Measurements from ENCODE around the gene TIRAP. TPM values are rescaled to one million over a fixed set of nuclear protein-coding genes. Genes with fewer than 3 reads are reported as not detected.

TIRAP gene
- total and polyA plus RNA-seq, 9 of the 15 experiments (the other 6 are each of a cell fraction or from before 2014, with no cell fraction given): 0.60 to 8.7 (median 3.7) TPM

GRCh38 chr11:126311401-126312291, 28.8 kb downstream of the TIRAP start:
- BruUV-seq (replicated peaks): no TSS peak
- in situ Hi-C loops (cut with MboI): loop anchor here (25.0 kb wide), 2 partner anchors 101 to 676 kb away; no protein-coding TSS in a partner anchor

More at GRCh38 chr11:126311401-126312291, 28.8 kb downstream of the TIRAP start:
- H3K79me2 ChIP-seq (ENCODE audit: control insufficient read depth, insufficient read depth, low read length): no peaks in the 10 kb centered on the region
- no peak overlapping the region for H3K27ac ChIP-seq (ENCODE audit: extremely low read depth, low read depth, low read length)
- peaks cover 8% of the 10 kb centered on the region; the same call in 2 of the 3 replicates for H3K36me3 ChIP-seq (ENCODE audit: control insufficient read depth, insufficient read depth, low read length)
- H3K27me3 ChIP-seq (ENCODE audit: control insufficient read depth in 2 of 2, insufficient read depth in 2 of 2, low read length in 2 of 2): no peaks in the 10 kb centered on the region; a peak in 1 of 5 replicates
- POLR2A ChIA-PET: interaction anchor here (0.6 to 1.3 kb wide), 3 partner anchors 8 to 402 kb away, joined by 3 to 4 read pairs (median 3); partner anchors contain the start of gene DCPS
- FAIRE-seq: no peak
- H3K4me3 ChIP-seq: no peak overlapping the region
- no peaks in the 10 kb centered on the region for H3K4me1 ChIP-seq (replicated peaks in 1 of 2; ENCODE audit: control insufficient read depth in 2 of 2, insufficient read depth in 2 of 2, low read length in 2 of 2)
- no peaks in the 10 kb centered on the region for H3K9me1 ChIP-seq (ENCODE audit: control insufficient read depth, insufficient read depth, low read length)
- ATAC-seq: no peak
- no peak overlapping the region for H3K9ac ChIP-seq (ENCODE audit: insufficient read depth in 1 of 2, low read depth in 2 of 2, low read length in 2 of 2)
- no peak for DNase-seq (ENCODE audit: extremely low read depth in 1 of 4, low spot score in 3 of 4)
- 89% methylated on average over 14 of the region's 14 CpGs for WGBS (ENCODE audit: insufficient coverage, low coverage, missing lambda C conversion rate)
- H2AFZ ChIP-seq (ENCODE audit: low read depth, low read length): no peak overlapping the region
- H3K9me3 ChIP-seq (replicated peaks; ENCODE audit: control insufficient read depth, insufficient read depth, low read depth, low read length): no peaks in the 10 kb centered on the region
- CTCF ChIA-PET (ENCODE audit: low intra/inter-chr PET ratio): interaction anchor here (1.6 to 3.6 kb wide), 3 partner anchors 81 to 169 kb away, joined by 5 to 27 read pairs (median 12); no protein-coding TSS in a partner anchor
- intact Hi-C loops (cut with micrococcal nuclease): loop anchor here (5.0 kb wide), 1 partner anchor 111 kb away; no protein-coding TSS in a partner anchor
- TF ChIP-seq BRD9 (IDR thresholded peaks at IDR 0.05; ENCODE audit: low read depth, partially characterized antibody) (no peak), ZNF445 (CRISPR knock-in tag; IDR thresholded peaks at IDR 0.05; ENCODE audit: low read depth) (no peak), NEUROD1 (IDR thresholded peaks at IDR 0.05; ENCODE audit: borderline replicate concordance, low read depth, low read length, partially characterized antibody) (no peak), ZNF175 (CRISPR knock-in tag; IDR thresholded peaks at IDR 0.05; ENCODE audit: low read depth) (no peak), NELFE (IDR thresholded peaks at IDR 0.05; ENCODE audit: insufficient read depth, insufficient read length) (no peak), EZH2 (IDR thresholded peaks at IDR 0.05; ENCODE audit: borderline replicate concordance, low read depth, low read length) (no peak), HSF4 (CRISPR knock-in tag; IDR thresholded peaks at IDR 0.05; ENCODE audit: borderline replicate concordance) (no peak), MTA1 (IDR thresholded peaks at IDR 0.05; ENCODE audit: borderline replicate concordance) (no peak)
- H4K20me1 ChIP-seq (replicated peaks; ENCODE audit: control insufficient read depth, insufficient read depth, low read length): no peaks in the 10 kb centered on the region; the same call in 1 of the 2 replicates
- no peak overlapping the region for H3K4me2 ChIP-seq (ENCODE audit: insufficient read depth, low read length)

Data from K562 (cell line).